Lung (tissue), 12 donors: ENCODE results near the gene B3GNT8. TPM values are rescaled to one million over a fixed set of nuclear protein-coding genes. Genes with fewer than 3 reads are reported as not detected.

Experiments used
- ATAC-seq: fragments of 200-7000 bp; cut with Tn5 transposase; one replicate; pipeline ENCODE4 v1.9.1; 2020; ENCODE audit warnings: moderate number of reproducible peaks; ENCODE audit not compliant: insufficient read depth, low FRiP score
- DNase-seq, 3 donors: peaks; one replicate each; pipeline ENCODE4 v3.0.0-alpha.2; 2013 to 2017
- H3K27ac ChIP-seq, 2 donors: one replicate each; pipeline ENCODE4 v1.5.1; 2013; ENCODE audit warnings: mild to moderate bottlenecking in 2 of 2, moderate library complexity in 2 of 2, control low read depth in 1 of 2, inconsistent platforms in 1 of 2, low read depth in 1 of 2, low read length in 1 of 2
- H3K27me3 ChIP-seq, 3 donors: one replicate each; pipeline ENCODE4 v1.5.1; 2013; ENCODE audit warnings: low read length in 2 of 3; ENCODE audit not compliant: control insufficient read depth in 3 of 3, insufficient read depth in 3 of 3
- H3K36me3 ChIP-seq, 4 donors: one replicate each; pipeline ENCODE4 v1.5.1; 2013; ENCODE audit warnings: low read length in 4 of 4, mild to moderate bottlenecking in 1 of 4, moderate library complexity in 1 of 4; ENCODE audit not compliant: control insufficient read depth in 4 of 4, insufficient read depth in 4 of 4
- H3K4me1 ChIP-seq, 5 donors: one replicate each; pipeline ENCODE4 v1.5.1; 2013; ENCODE audit warnings: low read length in 5 of 5, mild to moderate bottlenecking in 2 of 5, moderate library complexity in 1 of 5; ENCODE audit not compliant: control insufficient read depth in 5 of 5, insufficient read depth in 5 of 5
- H3K4me3 ChIP-seq: one replicate; pipeline ENCODE4 v1.5.1; 2013; ENCODE audit warnings: mild to moderate bottlenecking, control low read depth, moderate library complexity
- H3K9ac ChIP-seq, 2 donors: one replicate each; pipeline ENCODE4 v1.5.1; 2013; ENCODE audit warnings: low read length in 2 of 2, control low read depth in 1 of 2; ENCODE audit not compliant: insufficient read depth in 1 of 2
- H3K9me3 ChIP-seq, 4 donors: one replicate each; pipeline ENCODE4 v1.5.1; 2013; ENCODE audit warnings: low read length in 3 of 4, mild to moderate bottlenecking in 1 of 4, moderate library complexity in 1 of 4; ENCODE audit not compliant: control insufficient read depth in 4 of 4, insufficient read depth in 3 of 4
- CTCF ChIP-seq: IDR thresholded peaks from 2 replicates; pipeline ENCODE4 v1.5.1; 2012; ENCODE audit warnings: mild to moderate bottlenecking; ENCODE audit errors: control extremely low read depth, extremely low read depth
- WGBS, 2 donors: extraction: QIAGEN DNeasy Blood & Tissue Kit; methylation state at CpG; one replicate each; pipeline ENCODE4 v1.1.7; 2013; 5-methylcytosine and 5-hydroxymethylcytosine counted together
- polyA plus RNA-seq, 2 donors: library from polyadenylated mRNA; stranded (reverse); fragments of 200-250 nt; gene quantifications; one replicate each; pipeline ENCODE4 v1.2.1, GENCODE V29; 2013
- total RNA-seq, 2 donors: library from RNA; depleted of rRNA in 1 of 2; stranded (reverse); fragments of >200 nt in 1 of 2; gene quantifications; one replicate each; pipeline ENCODE4 v1.2.1, GENCODE V29; 2014 to 2021
- donor health status: control.
- donor health status: control.
- donor health status: Bipolar disorder and iron deficiency.
- donor health status: healthy.
- donor health status: DM: yes; HTN: yes; CAD: no.

B3GNT8 gene
- total and polyA plus RNA-seq, 4 donors = 6.2 to 39.0 (median 32.8) TPM

GRCh38 chr19:41449079-41449864, 22.1 kb upstream of the B3GNT8 start:
- DNase-seq (peak; percentile 77 to 83 (median 80)), ATAC-seq (peak; percentile 92)
- Histone ChIP-seq H3K4me1 (peaks cover 0 to 7% (median 0%) of the 10 kb centered on the region in 5 donors), H3K4me3 (no peak overlapping the region), H3K27ac (no peak overlapping the region), H3K36me3 (no peaks in the 10 kb centered on the region), H3K27me3 (peaks cover 0 to 4% (median 0%) of the 10 kb centered on the region in 3 donors), H3K9ac (no peak overlapping the region), H3K9me3 (no peaks in the 10 kb centered on the region)
- peak; percentile 94 for TF ChIP-seq CTCF
- WGBS, 2 donors = 3 to 4% methylated on average over 22 of the region's 22 CpGs

- TF ChIP-seq CTCF = no peak
- Histone ChIP-seq H3K9ac (no peak overlapping the region), H3K4me3 (no peak overlapping the region), H3K27ac (peak overlapping the region in 1 of 2 donors; percentile 15), H3K4me1 (peaks cover 0 to 7% (median 0%) of the 10 kb centered on the region in 5 donors), H3K27me3 (peaks cover 0 to 4% (median 0%) of the 10 kb centered on the region in 3 donors), H3K36me3 (no peaks in the 10 kb centered on the region), H3K9me3 (no peaks in the 10 kb centered on the region)
- 55 to 58% methylated on average over 12 of the region's 12 CpGs for WGBS, 2 donors
- DNase-seq = no peak
- ATAC-seq = no peak
These were observed 20.7 kb upstream of the B3GNT8 start for GRCh38 chr19:41447732-41448332.

GRCh38 chr19:41445575-41445974, 18.4 kb upstream of the B3GNT8 start:
- DNase-seq = no peak
- Histone ChIP-seq H3K4me3 (no peak overlapping the region), H3K27ac (no peak overlapping the region), H3K9me3 (peaks cover 0 to 1% (median 0%) of the 10 kb centered on the region in 4 donors), H3K4me1 (peaks cover 0 to 7% (median 0%) of the 10 kb centered on the region in 5 donors), H3K27me3 (peaks cover 0 to 4% (median 0%) of the 10 kb centered on the region in 3 donors), H3K36me3 (no peaks in the 10 kb centered on the region), H3K9ac (no peak overlapping the region)
- no peak for ATAC-seq
- no peak for TF ChIP-seq CTCF
- WGBS, 2 donors = 71 to 75% methylated on average over 5 of the region's 5 CpGs
